HCT116 (cell line): ENCODE results near the gene ITGAE. TPM values are rescaled to one million over a fixed set of nuclear protein-coding genes. Genes with fewer than 3 reads are reported as not detected.

ENCODE experiments used
- ATAC-seq: fragments of 200-7000 bp; cut with Tn5 transposase; 2 replicates; pipeline ENCODE4 v1.9.1; 2020; ENCODE audit warnings: mild to moderate bottlenecking, moderate library complexity
- BruUV-seq: library from RNA; stranded (reverse); fragments of 400-500 nt; replicated peaks from 2 replicates; lab custom pipeline; 2021; lab: Mats Ljungman, UMichigan
- CTCF ChIA-PET: fragments of 300-600 bp; sonication (Branson Sonifier 250); formaldehyde crosslinking; loops from one replicate; lab custom pipeline; 2021; ENCODE audit warnings: antibody characterized with exemption; lab: Charles Lee
- POLR2A ChIA-PET: fragments of 300-600, 350-600 bp; sonication (Branson Sonifier 250); formaldehyde crosslinking; loops from one replicate; lab custom pipeline; 2021; ENCODE audit warnings: antibody characterized with exemption; lab: Charles Lee
- RAD21 ChIA-PET, 2 experiments: fragments of 300-600 bp; sonication (Branson Sonifier 250); formaldehyde crosslinking; loops; one replicate each; lab custom pipeline; 2023; ENCODE audit warnings: low total read pairs in 2 of 2; ENCODE audit not compliant: uncharacterized antibody in 2 of 2, unreplicated experiment in 2 of 2, low non-redundant PET in 1 of 2; lab: Charles Lee
- DNase-seq: peaks from one replicate; pipeline ENCODE4 v3.0.0-alpha.2; 2010; ENCODE audit warnings: low read depth, low spot score
- H2AFZ ChIP-seq: fragments of 200-600 bp; shearing (Covaris generic), sonication (generic); 2 replicates; pipeline ENCODE4 v1.6.1; 2017; ENCODE audit warnings: low read depth, mixed run types, mixed read lengths, antibody characterized with exemption, low read length; ENCODE audit not compliant: poor library complexity, severe bottlenecking
- H3K27ac ChIP-seq: 2 replicates; pipeline ENCODE4 v1.5.1; 2012; ENCODE audit warnings: low read depth, low read length
- H3K27me3 ChIP-seq: fragments of 200-600 bp; sonication (generic); 2 replicates; pipeline ENCODE4 v1.6.1; 2016; ENCODE audit warnings: mixed run types, low read length, mixed read lengths; ENCODE audit not compliant: insufficient read depth
- H3K36me3 ChIP-seq, 2 experiments: fragments of 200-500 bp in 1 of 2; fragments of 200-600 bp in 1 of 2; sonication (Bioruptor generic) in 1 of 2; sonication (generic) in 1 of 2; 2 replicates each; pipeline versions ENCODE4 v1.5.1 to v1.6.1; 2014 to 2016; ENCODE audit warnings: low read length in 2 of 2, inconsistent platforms in 1 of 2, mixed read lengths in 1 of 2, mixed run types in 1 of 2; ENCODE audit not compliant: insufficient read depth in 2 of 2, control insufficient read depth in 1 of 2
- H3K4me1 ChIP-seq, 2 experiments: fragments of 200-600 bp in 1 of 2; sonication (generic) in 1 of 2; 2 replicates each; pipeline versions ENCODE4 v1.5.1 to v1.6.1; 2012 to 2017; ENCODE audit warnings: low read length in 2 of 2, inconsistent platforms in 1 of 2, mild to moderate bottlenecking in 1 of 2, mixed read lengths in 1 of 2, mixed run types in 1 of 2, moderate library complexity in 1 of 2; ENCODE audit not compliant: insufficient read depth in 2 of 2, control insufficient read depth in 1 of 2
- H3K4me2 ChIP-seq: fragments of 200-600 bp; sonication (generic); 2 replicates; pipeline ENCODE4 v1.6.1; 2017; ENCODE audit warnings: mixed run types, low read length, mixed read lengths
- H3K4me3 ChIP-seq, 2 experiments: fragments of 200-600 bp in 1 of 2; sonication (generic) in 1 of 2; replicated peaks in 1 of 2; 2 replicates each; pipeline ENCODE4 v1.5.1; 2011 to 2016; ENCODE audit warnings: low read length in 2 of 2, control low read depth in 1 of 2, low read depth in 1 of 2, mild to moderate bottlenecking in 1 of 2, mixed read lengths in 1 of 2, mixed run types in 1 of 2
- H3K79me2 ChIP-seq: fragments of 200-600 bp; sonication (generic); 2 replicates; pipeline ENCODE4 v1.6.1; 2017; ENCODE audit warnings: mild to moderate bottlenecking, mixed run types, low read length, moderate library complexity, mixed read lengths; ENCODE audit not compliant: insufficient read depth
- H3K9ac ChIP-seq: fragments of 200-600 bp; sonication (generic); 2 replicates; pipeline ENCODE4 v1.6.1; 2016; ENCODE audit warnings: low read length, mixed read lengths
- H3K9me2 ChIP-seq: fragments of 200-600 bp; sonication (generic), shearing (Covaris generic); 2 replicates; pipeline ENCODE4 v1.6.1; 2017; ENCODE audit warnings: mixed run types, mild to moderate bottlenecking, moderate library complexity; ENCODE audit not compliant: insufficient read depth
- H3K9me3 ChIP-seq, 2 experiments: fragments of 200-500 bp in 1 of 2; fragments of 200-600 bp in 1 of 2; sonication (Bioruptor generic) in 1 of 2; sonication (generic) in 1 of 2; 2 replicates each; pipeline ENCODE4 v1.6.1; 2014 to 2017; ENCODE audit warnings: low read length in 2 of 2, mixed read lengths in 2 of 2, inconsistent platforms in 1 of 2, low read depth in 1 of 2, mild to moderate bottlenecking in 1 of 2, mixed run types in 1 of 2, moderate library complexity in 1 of 2; ENCODE audit not compliant: control insufficient read depth in 1 of 2, insufficient read depth in 1 of 2
- H4K20me1 ChIP-seq: fragments of 200-600 bp; sonication (generic), shearing (Covaris generic); 2 replicates; pipeline ENCODE4 v1.6.1; 2017; ENCODE audit warnings: mixed run types, mild to moderate bottlenecking, moderate library complexity; ENCODE audit not compliant: insufficient read depth
- ELF1 ChIP-seq: IDR thresholded peaks from 2 replicates; pipeline ENCODE4 v1.6.1; 2012; ENCODE audit warnings: low read depth, borderline replicate concordance
- MAX ChIP-seq: IDR thresholded peaks from 2 replicates; pipeline ENCODE4 v1.6.1; 2012
- POLR2AphosphoS5 ChIP-seq: IDR thresholded peaks from 2 replicates; pipeline ENCODE4 v1.6.1; 2011; ENCODE audit warnings: mild to moderate bottlenecking, low read depth, low read length, moderate library complexity
- REST ChIP-seq: IDR thresholded peaks from 2 replicates; pipeline ENCODE4 v1.6.1; 2012; ENCODE audit warnings: low read depth
- ZFX ChIP-seq: fragments of 450-650 bp; IDR thresholded peaks from 2 replicates; pipeline ENCODE4 v1.6.1; 2017
- intact Hi-C: fragments of 100-400 bp; cut with micrococcal nuclease; formaldehyde crosslinking; loops from 2 replicates; pipeline ENCODE4 v1.10.0; 2022
- total RNA-seq: library from RNA; stranded (reverse); gene quantifications from one replicate; pipeline ENCODE4 v1.2.1, GENCODE V29; 2021; ENCODE audit not compliant: unreplicated experiment

ITGAE gene
- total RNA-seq, 1 experiment from 2014 or later, result 19.9 TPM

- Histone ChIP-seq H3K4me1 (peaks cover 0 to 11% of the 10 kb centered on the region in 2 experiments; a peak in 2 of 4 replicates), H3K4me3 (peak within 1 kb of the TSS; percentile 46 to 60), H3K27ac (peak within 1 kb of the TSS; percentile 47; the same call in 1 of the 2 replicates), H4K20me1 (no peaks in the 10 kb centered on the region), H2AFZ (no peak within 1 kb of the TSS), H3K9ac (peak within 1 kb of the TSS; percentile 62), H3K27me3 (no peaks in the 10 kb centered on the region), H3K79me2 (no peaks in the 10 kb centered on the region), H3K4me2 (peak within 1 kb of the TSS; percentile 80)
- peak; percentile 63 for ATAC-seq
- CTCF ChIA-PET, result interaction anchor here (1.1 to 2.1 kb wide), 2 partner anchors 13 to 212 kb away, joined by 3 to 7 read pairs; no protein-coding TSS in a partner anchor
- no peak for DNase-seq
- intact Hi-C loops, result no loop called here
- RAD21 ChIA-PET, result no interaction called here
- POLR2A ChIA-PET, result no interaction called here
- no TSS peak for BruUV-seq
- TF ChIP-seq POLR2AphosphoS5, result no peak
- peak; percentile 66 for TF ChIP-seq ZFX
- TF ChIP-seq MAX, result peak; percentile 68
- peak; percentile 59 for TF ChIP-seq REST
- no peak for TF ChIP-seq ELF1
- TF ChIP-seq, all 23 proteins: peak for 3
- Histone ChIP-seq H3K36me3 (no peaks in the 10 kb centered on the region), H3K9me2 (no peaks in the 10 kb centered on the region), H3K9me3 (peaks cover 9 to 10% of the 10 kb centered on the region in 2 experiments; a peak in 2 of 4 replicates)
Measured at GRCh38 chr17:3695723-3696411, 105.1 kb downstream of the ITGAE start, which contains the start of gene P2RX5. TSS of gene P2RX5 (minus strand) at chr17:3696155. CDS start at chr17:3696005, 150 bp downstream.
